ENCODE results near the gene DCBLD1.

GRCh38 chr6:117555262-117555849 lies 72.9 kb downstream of the DCBLD1 start:
- TF ChIP-seq GABPB1 (CRISPR knock-in tag; IDR thresholded peaks at IDR 0.05) (no peak), AFF4 (CRISPR knock-in tag; IDR thresholded peaks at IDR 0.05; ENCODE audit: borderline replicate concordance) (no peak), JUN (CRISPR knock-in tag; IDR thresholded peaks at IDR 0.05) (no peak), SP1 (CRISPR knock-in tag; conservative IDR thresholded peaks at IDR 0.05) (no peak), CTCF (IDR thresholded peaks at IDR 0.05) (no peak), NR1H2 (CRISPR knock-in tag; IDR thresholded peaks at IDR 0.05) (no peak)
